ENCODE data around the gene REXO1. TPM values are rescaled to one million over a fixed set of nuclear protein-coding genes. Genes with fewer than 3 reads are reported as not detected.

Gene REXO1
- total and polyA plus RNA-seq, 2 of the 8 experiments (the other 6 are each of a cell fraction or from before 2014, with no cell fraction given): 42.4 to 44.3 TPM

- Histone ChIP-seq H2BK20ac (ENCODE audit: low read length) (no peak overlapping the region), H3K27ac (ENCODE audit: low read depth, low read length) (peak overlapping the region; percentile 48; the same call in 1 of the 2 replicates), H2BK12ac (ENCODE audit: low read depth, low read length) (0 out of 2 replicates have a peak overlapping the region, but pooled peaks have one; percentile 75), H3K56ac (replicated peaks; ENCODE audit: insufficient read length, low read depth, low read length) (peak overlapping the region; percentile 9), H3K79me2 (ENCODE audit: control insufficient read depth in 1 of 2, insufficient read depth in 2 of 2, low read length in 2 of 2) (peaks cover 0 to 33% of the 10 kb centered on the region in 2 experiments; a peak in 3 of 4 replicates), H3K79me1 (ENCODE audit: low read depth, low read length) (peaks cover 10% of the 10 kb centered on the region), H3K4me1 (replicated peaks in 1 of 4; ENCODE audit: control insufficient read depth in 3 of 4, insufficient read depth in 4 of 4, low read length in 3 of 4) (peaks cover 0 to 7% (median 2%) of the 10 kb centered on the region in 4 experiments; a peak in 5 of 7 replicates), H3K4me2 (ENCODE audit: insufficient read depth in 1 of 2, low read depth in 2 of 2, low read length in 2 of 2) (peak overlapping the region; percentile 89 to 99), H2AFZ (ENCODE audit: low read length) (peak overlapping the region; percentile 95; the same call in 1 of the 2 replicates), H3K23ac (ENCODE audit: insufficient read length) (no peak overlapping the region), H2BK5ac (ENCODE audit: low read depth, low read length) (peak overlapping the region; percentile 60; the same call in 1 of the 2 replicates), H2BK15ac (ENCODE audit: low read length) (no peak overlapping the region), H4K8ac (ENCODE audit: extremely low read depth, insufficient read depth, low read length) (peak overlapping the region; percentile 60), H3K18ac (ENCODE audit: extremely low read depth, low read length) (peak overlapping the region; percentile 93), H4K5ac (ENCODE audit: insufficient read length, low read depth, low read length) (peak overlapping the region; percentile 37), H3K27me3 (replicated peaks in 1 of 4; ENCODE audit: control insufficient read depth in 3 of 4, extremely low read depth in 1 of 4, insufficient read depth in 3 of 4, low read length in 3 of 4) (no peaks in the 10 kb centered on the region), H4K20me1 (replicated peaks in 1 of 2; ENCODE audit: control insufficient read depth in 1 of 2, insufficient read depth in 2 of 2, low read length in 2 of 2) (peaks cover 0 to 11% of the 10 kb centered on the region in 2 experiments), H3K23me2 (ENCODE audit: low read depth, low read length) (peaks cover 14% of the 10 kb centered on the region), H3K9ac (replicated peaks in 1 of 4; ENCODE audit: extremely low read depth in 1 of 4, low read depth in 3 of 4, low read length in 3 of 4) (peak overlapping the region; percentile 39 to 78 (median 75)), H3K4ac (replicated peaks; ENCODE audit: insufficient read length, low read depth, low read length) (peak overlapping the region; percentile 97), H2BK120ac (replicated peaks; ENCODE audit: low read depth, low read length) (no peak overlapping the region), H3K9me3 (ENCODE audit: insufficient read depth in 2 of 2, low read depth in 1 of 2, low read length in 1 of 2) (no peaks in the 10 kb centered on the region), H3K4me3 (ENCODE audit: extremely low read depth in 1 of 4, insufficient read depth in 2 of 4, low read depth in 3 of 4, low read length in 4 of 4) (peak overlapping the region; percentile 86 to 91 (median 88)), H2AK5ac (ENCODE audit: low read depth, low read length) (no peak overlapping the region; the same call in 1 of the 2 replicates), H3K36me3 (ENCODE audit: control insufficient read depth in 2 of 4, insufficient read depth in 4 of 4, low read length in 3 of 4) (no peaks in the 10 kb centered on the region), H4K91ac (replicated peaks; ENCODE audit: insufficient read length, low read length) (peak overlapping the region; percentile 61), H3K14ac (ENCODE audit: insufficient read length) (no peak overlapping the region)
- ChIA-PET CTCF (ENCODE audit: partially characterized antibody) (interaction anchor here (0.6 to 2.4 kb wide), 17 partner anchors 9 to 307 kb away, joined by 3 to 12 read pairs (median 3); partner anchors contain the start of genes ABHD17A, ADAT3 and SCAMP4), POLR2A (ENCODE audit: partially characterized antibody) (interaction anchor here (0.6 to 2.6 kb wide), 12 partner anchors 9 to 607 kb away, joined by 3 to 13 read pairs (median 4); partner anchors contain the start of genes ABHD17A, ADAT3, CIRBP and SCAMP4)
- no peak for FAIRE-seq
- peak in 1 of 2 experiments; percentile 88 for DNase-seq (ENCODE audit: low read depth in 1 of 2, low spot score in 2 of 2)
- WGBS, 2 experiments (ENCODE audit: extremely low coverage in 1 of 2, insufficient coverage in 1 of 2, insufficient read length in 1 of 2, insufficient replicate concordance in 2 of 2, low coverage in 1 of 2, low lambda C conversion rate in 2 of 2, missing lambda C conversion rate in 1 of 2): 1% methylated on average over 80 of the region's 87 CpGs; no CpG with 5 or more reads in 1 of the 2 experiments
- TF ChIP-seq, protein P1, sequence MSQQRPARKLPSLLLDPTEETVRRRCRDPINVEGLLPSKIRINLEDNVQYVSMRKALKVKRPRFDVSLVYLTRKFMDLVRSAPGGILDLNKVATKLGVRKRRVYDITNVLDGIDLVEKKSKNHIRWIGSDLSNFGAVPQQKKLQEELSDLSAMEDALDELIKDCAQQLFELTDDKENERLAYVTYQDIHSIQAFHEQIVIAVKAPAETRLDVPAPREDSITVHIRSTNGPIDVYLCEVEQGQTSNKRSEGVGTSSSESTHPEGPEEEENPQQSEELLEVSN (IDR thresholded peaks at IDR 0.05): peak; percentile 94
- 0 out of 2 replicates have a peak, but pooled peaks have one; percentile 40 for TF ChIP-seq GTF2F1 (IDR thresholded peaks at IDR 0.05; ENCODE audit: borderline replicate concordance, low read depth, low read length)
- peak; percentile 92 for TF ChIP-seq PHF8 (conservative IDR thresholded peaks at IDR 0.05; ENCODE audit: low read depth, low read length)
- TF ChIP-seq SIRT6 (IDR thresholded peaks at IDR 0.05; ENCODE audit: low read length): no peak
- no peak for TF ChIP-seq RXRA (IDR thresholded peaks at IDR 0.05; ENCODE audit: insufficient read depth, low read depth, low read length)
- TF ChIP-seq EZH2 (IDR thresholded peaks at IDR 0.05; ENCODE audit: low read depth, low read length, severe bottlenecking): no peak
- peak; percentile 41; the same call in 1 of the 2 replicates for TF ChIP-seq TBP (IDR thresholded peaks at IDR 0.05; ENCODE audit: low read depth, low read length)
- peak; percentile 68 for TF ChIP-seq TAF1 (IDR thresholded peaks at IDR 0.05; ENCODE audit: low read depth, low read length)
- TF ChIP-seq SIN3A (conservative IDR thresholded peaks at IDR 0.05 in 1 of 2, IDR thresholded peaks at IDR 0.05 in 1 of 2; ENCODE audit: low read depth in 1 of 2, low read length in 2 of 2): peak in 1 of 2 experiments; percentile 76; a peak in 2 of 4 replicates
Observed at GRCh38 chr19:1875646-1876495, 27.6 kb upstream of the REXO1 start.

Measured in H1 (cell line).